Stimulated activated CD8-positive, alpha-beta memory T cell treated with anti-CD3 and anti-CD28 coated beads, Interleukin-15, amount 100 ng/mL, for 1 hour (primary cell): ENCODE results near the gene ZNF615.
"Not testable (repeated sequence)": the region's sequence is repeated elsewhere in the genome, so short reads cannot be mapped to it uniquely, and the experiment has no call there.

ENCODE experiments used
- DNase-seq: peaks from one replicate; pipeline ENCODE4 v3.0.0-alpha.2; 2020; ENCODE audit warnings: low read depth

Gene ZNF615

DNA sequence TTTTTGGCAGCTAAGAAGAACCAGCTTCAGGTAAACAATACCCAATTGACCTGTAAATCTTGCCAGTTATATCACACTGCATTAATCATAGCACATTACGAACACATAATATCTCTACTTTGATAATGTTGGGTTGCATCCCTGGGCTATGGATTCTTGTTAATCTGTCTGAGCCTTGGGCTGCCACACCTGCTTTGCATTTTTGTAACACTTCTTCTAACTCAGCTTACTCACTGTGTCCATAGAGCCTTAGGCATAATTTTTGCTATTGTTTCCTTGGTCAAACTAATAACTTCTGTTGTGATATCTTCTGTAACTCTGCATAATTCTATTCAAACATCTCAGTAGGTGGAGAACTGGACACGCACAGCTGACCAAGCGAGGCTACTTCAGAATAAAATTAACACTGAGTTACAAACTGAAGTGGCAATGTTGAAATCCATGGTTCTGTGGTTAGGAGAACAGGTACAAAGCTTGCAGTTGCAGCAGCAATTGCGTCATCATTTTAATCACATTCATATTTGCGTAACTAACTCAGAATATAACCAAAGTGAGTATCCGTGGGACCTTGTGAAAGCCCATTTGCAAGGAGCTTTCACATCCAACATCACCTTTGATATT lies 27.8 kb downstream of the ZNF615 start:
- no peak for DNase-seq

DNA sequence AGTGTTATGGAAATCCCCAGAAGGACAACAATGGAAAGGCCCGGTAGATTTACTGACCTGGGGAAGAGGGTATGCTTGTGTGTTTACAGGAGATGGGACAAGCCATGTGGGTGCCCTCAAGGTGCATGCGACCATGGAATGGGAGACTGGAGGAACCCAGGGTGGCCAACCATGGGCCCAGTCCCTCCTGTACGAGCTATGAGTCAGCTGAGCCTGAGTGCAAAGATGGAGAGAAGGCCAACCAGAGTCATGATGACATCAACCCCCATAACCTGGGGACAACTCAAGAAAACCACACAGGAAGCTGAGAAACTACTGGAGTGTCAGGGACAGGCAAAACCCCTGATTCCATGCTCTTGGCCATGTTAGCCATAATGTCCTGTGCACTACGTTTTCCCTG lies 29.1 kb downstream of the ZNF615 start:
- DNase-seq = no peak

DNA sequence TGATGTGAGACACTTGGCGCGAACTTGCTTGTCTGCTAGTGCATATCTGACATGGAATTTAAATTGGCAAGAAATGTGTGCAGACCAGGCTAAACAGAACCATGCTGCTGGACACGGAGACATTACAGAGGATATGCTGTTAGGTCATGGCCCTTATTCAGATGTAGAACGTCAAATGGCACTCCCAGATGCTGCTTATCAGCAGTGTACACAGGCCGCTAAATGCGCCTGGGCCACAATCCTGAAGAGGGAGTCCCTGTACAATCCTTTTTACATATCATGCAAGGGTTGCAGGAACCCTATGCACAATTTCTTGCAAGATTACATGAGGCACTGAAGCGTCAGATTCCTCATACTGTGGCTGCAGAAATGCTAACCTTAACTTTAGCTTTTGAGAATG lies 30.7 kb downstream of the ZNF615 start:
- no peak for DNase-seq

DNA sequence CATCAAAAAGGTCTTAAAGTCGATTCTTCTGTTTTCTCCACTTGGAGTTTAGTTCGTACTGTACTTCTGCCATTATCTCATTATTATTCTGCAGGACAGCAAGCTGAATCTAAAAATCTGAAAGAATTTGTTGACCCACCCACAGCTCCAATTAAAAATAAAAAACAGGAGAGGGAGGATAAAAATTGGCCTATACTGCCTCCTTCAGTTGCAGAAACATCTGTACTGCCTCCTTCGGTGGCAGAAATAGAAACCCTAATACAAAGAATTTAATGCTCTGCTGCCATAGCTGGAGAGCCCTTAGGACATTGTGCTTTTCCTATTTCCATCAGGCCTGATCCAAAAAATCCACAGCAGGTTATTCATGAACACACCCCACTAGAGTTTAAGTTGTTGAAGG lies 31.2 kb downstream of the ZNF615 start:
- DNase-seq = no peak

DNA sequence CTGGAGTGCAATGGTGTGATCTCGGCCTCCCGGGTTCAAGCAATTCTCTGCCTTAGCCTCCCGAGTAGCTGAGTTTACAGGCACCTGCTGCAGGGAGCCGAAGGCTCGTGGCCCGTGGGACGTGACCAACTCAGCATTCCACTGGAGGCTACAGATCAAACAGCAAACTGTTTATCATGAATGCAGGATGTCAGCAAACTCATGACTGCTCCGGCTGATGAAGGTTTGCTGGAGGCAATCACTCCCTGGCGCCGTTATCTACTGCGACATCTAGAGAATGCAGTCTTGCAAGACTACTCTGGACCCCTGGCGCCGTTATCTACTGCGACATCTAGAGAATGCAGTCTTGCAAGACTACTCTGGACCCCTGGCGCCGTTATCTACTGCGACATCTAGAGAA lies 32.2 kb downstream of the ZNF615 start:
- DNase-seq = not testable (repeated sequence)

DNA sequence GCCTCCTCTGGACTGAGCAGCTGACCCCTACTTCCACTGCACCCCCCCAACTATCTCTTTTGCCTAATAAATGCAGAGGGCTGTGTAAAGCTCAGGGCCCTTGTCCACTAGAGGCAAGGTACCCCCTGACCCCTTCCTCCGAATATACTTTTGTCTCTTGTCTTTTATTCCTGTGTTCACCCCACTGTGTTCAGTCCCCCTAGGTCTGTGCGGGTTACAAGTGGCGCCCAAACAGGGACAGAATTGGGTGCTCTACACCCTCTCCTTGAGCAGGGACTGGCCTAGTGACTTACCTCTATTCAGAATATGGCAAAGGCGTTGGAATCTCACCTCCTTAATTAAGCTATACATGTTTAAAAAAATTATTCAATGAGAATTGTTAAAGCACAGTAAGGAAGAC lies 36.4 kb downstream of the ZNF615 start:
- no peak for DNase-seq

DNA sequence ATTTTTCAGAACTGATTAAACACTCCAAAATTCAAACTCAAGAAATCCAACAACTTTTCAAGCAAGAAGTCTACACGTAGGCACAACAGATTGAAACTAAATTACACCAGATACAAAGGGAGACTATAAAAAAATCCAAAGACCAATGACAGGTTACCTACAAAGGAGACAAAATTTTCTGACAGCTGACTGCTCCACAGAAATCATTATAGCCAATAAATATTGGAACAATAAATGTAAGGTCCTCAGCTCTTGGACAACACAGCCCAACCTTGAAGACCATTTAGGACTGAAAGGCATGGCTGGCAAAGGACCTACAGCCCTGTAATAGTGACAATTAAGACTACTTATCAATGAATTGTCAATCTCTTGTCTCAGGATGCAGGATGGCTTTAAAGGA lies 37.3 kb downstream of the ZNF615 start:
- DNase-seq = no peak

DNA sequence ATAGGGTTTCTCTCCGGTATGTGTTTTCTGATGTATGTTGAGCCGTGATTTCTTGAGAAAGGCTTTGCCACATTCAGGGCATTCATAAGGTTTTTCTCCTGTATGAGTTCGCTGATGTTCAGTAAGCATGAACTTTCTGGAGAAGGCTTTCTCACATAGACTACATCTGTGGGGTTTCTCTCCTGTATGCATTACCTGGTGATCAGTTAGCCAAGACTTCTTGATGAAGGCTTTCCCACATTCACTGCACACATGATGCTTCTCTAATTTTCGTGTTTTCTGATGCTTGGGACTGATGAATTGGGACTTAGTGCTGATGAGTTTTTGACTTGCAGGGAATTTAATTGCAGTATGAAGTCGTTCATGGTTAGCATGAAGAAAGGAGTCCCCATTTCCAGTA lies 42.4 kb downstream of the ZNF615 start:
- DNase-seq = no peak

DNA sequence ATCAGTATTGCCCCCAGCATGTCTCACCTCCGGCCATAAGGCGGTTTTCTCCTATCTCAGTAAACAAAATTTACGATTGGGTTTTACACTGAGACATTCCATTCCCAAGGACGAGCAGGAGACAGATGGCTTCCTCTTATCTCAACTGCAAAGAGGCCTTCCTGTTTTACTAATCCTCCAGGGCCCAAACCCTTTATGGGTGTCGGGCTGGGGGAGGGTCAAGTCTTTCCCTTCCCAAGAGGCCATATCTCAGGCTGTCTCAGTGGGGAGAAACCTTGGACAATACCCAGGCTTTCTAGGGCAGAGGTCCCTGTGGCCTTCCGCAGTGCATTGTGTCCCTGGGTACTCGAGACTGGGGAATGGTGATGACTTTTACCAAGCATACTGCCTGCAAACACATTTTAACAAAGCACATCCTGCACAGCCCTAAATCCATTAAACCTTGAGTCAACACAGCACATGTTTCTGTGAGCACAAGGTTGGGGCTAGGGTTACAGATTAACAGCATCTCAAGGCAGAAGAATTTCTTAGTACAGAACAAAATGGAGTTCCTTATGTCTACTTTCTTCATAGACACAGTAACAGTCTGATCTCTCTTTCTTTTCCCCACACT lies 47.3 kb downstream of the ZNF615 start:
- not testable (repeated sequence) for DNase-seq

DNA sequence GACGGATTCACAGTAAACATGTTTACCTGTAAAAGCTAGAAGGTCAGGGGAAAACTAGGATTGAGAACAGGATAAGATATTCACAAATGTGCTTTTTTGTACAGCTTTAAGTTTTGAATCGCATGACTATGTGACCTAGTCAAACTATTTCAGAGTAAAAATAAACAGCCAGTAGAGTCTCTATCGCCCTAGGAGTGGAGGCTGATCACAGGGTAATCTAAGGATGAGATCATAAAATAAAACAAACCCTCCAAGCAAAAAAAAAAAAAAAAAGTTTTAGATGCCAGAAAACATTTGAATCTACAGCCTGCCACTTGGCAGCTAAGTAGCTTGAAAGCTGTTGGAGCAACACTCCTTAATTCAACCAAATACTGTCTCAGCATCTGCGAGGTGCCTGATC lies 48.2 kb downstream of the ZNF615 start:
- no peak for DNase-seq

DNA sequence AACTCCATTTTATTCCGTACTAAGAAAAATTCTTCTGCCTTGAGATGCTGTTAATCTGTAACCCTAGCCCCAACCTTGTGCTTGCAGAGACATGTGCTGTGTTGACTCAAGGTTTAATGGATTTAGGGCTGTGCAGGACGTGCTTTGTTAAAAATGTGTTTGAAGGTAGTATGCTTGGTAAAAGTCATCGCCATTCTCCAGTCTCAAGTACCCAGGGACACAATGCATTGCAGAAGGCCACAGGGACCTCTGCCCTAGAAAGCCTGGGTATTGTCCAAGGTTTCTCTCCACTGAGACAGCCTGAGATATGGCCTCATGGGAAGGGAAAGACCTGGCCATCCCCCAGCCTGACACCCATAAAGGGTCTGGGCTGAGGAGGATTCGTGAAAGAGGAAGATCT lies 50.2 kb downstream of the ZNF615 start:
- DNase-seq = not testable (repeated sequence)

DNA sequence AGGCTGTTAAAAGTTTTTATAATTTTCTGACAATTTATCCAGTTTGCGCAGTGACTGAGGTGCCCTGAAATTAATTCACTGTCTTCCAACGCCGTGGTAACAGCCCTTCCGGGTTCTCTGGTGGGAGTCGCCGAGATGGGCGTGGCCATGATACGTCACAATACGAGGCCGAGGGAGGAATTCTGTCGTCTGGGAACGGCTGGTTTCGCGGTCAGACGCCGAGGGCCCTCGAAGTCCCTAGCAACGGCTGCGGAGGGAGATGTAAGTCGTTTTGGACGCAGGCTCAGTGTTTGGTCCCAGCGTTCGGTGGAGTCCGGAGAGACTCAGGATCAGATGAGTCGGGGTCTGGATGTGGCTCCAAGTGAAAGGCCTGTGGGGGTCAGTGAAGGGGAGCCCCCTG lies 59.0 kb downstream of the ZNF615 start:
- no peak for DNase-seq

DNA sequence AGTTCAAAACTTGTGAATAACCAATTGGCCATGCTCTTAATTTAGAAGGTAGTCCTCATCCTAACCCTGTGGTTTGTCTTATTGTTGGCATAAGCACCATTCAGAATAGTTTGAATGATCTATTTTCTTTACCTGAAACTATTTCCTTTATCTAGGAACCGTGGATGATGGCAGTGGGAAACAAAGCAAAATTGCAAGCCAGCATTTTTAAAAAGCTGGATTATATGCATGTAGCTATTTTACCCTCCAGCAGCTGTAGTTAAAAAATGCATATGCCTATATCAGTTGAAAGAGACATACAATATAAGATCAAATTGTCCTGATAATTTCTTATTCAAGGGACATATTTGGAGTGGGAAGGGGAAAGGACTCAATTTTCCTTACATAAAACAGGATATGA lies 61.4 kb downstream of the ZNF615 start:
- no peak for DNase-seq

DNA sequence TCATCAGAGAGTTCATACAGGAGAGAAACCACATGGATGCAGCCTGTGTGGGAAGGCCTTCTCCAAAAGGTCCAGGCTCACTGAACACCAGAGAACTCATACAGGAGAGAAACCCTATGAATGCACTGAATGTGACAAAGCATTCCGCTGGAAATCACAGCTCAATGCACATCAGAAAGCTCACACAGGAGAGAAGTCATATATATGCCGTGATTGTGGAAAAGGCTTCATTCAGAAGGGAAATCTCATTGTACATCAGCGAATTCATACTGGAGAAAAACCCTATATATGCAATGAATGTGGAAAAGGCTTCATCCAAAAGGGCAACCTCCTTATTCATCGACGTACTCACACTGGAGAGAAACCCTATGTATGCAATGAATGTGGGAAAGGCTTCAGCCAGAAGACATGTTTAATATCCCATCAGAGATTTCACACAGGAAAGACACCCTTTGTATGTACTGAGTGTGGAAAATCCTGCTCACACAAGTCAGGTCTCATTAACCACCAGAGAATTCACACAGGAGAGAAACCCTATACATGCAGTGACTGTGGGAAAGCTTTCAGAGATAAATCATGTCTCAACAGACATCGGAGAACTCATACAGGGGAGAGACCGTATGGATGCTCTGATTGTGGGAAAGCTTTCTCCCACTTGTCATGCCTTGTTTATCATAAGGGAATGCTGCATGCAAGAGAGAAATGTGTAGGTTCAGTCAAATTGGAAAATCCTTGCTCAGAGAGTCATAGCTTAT lies 63.0 kb downstream of the ZNF615 start:
- no peak for DNase-seq
